ENCODE measurements around the gene LENG8. TPM values are rescaled to one million over a fixed set of nuclear protein-coding genes. Genes with fewer than 3 reads are reported as not detected.

Gene LENG8
- total and polyA plus RNA-seq, 4 donors: 6.9 to 46.7 (median 18.7) TPM

DNA sequence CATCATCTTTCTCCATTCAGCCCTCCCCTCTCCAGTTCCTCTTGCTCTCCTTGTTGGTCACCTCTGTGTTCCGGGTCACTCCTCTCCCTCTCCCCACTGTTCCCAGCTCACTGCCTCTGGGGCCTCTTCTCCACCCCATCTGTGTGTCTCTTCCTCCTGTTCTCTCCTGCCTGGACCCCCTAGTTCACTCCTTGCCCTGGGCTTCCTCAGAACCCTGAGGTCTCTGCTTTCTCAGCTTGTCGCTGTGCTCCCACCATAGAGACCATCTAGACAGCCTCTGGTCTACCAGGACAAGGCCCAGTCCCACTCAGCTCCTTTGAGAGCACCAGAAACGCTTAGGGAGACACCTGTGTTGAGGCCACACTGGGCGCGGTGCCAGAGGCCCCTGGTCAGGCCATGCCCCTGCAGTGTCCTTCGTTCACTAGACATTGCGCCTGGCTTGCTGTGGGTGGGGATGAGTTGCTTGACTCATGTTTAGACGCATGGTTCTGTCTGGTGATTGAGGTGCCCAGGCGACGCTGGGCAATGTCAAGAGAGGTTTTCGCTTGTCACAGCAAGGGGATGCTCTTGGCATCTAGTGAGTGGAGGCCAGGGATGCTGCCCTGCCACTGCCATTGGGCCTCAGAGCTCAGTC lies 9.8 kb downstream of the LENG8 start:
- DNase-seq (ENCODE audit: low spot score): no peak
- Histone ChIP-seq H3K9ac (ENCODE audit: low read depth in 1 of 2, low read length in 2 of 2) (no peak overlapping the region), H3K36me3 (ENCODE audit: control insufficient read depth in 4 of 4, insufficient read depth in 3 of 4, low read depth in 1 of 4, low read length in 3 of 4) (peaks cover 46 to 77% (median 60%) of the 10 kb centered on the region in 4 donors), H3K9me3 (ENCODE audit: control insufficient read depth in 4 of 4, low read length in 3 of 4) (no peaks in the 10 kb centered on the region), H3K27ac (ENCODE audit: low read depth in 1 of 2, low read length in 2 of 2) (no peak overlapping the region), H3K27me3 (ENCODE audit: control insufficient read depth in 4 of 4, insufficient read depth in 4 of 4, low read length in 3 of 4) (no peaks in the 10 kb centered on the region), H3K4me3 (ENCODE audit: low read depth in 1 of 3, low read length in 3 of 3) (no peak overlapping the region), H3K4me1 (ENCODE audit: control insufficient read depth in 4 of 4, insufficient read depth in 4 of 4, low read length in 3 of 4) (peaks cover 3 to 15% (median 10%) of the 10 kb centered on the region in 4 donors)
- WGBS: 94% methylated on average over 11 of the region's 11 CpGs
- TF ChIP-seq, protein P1, sequence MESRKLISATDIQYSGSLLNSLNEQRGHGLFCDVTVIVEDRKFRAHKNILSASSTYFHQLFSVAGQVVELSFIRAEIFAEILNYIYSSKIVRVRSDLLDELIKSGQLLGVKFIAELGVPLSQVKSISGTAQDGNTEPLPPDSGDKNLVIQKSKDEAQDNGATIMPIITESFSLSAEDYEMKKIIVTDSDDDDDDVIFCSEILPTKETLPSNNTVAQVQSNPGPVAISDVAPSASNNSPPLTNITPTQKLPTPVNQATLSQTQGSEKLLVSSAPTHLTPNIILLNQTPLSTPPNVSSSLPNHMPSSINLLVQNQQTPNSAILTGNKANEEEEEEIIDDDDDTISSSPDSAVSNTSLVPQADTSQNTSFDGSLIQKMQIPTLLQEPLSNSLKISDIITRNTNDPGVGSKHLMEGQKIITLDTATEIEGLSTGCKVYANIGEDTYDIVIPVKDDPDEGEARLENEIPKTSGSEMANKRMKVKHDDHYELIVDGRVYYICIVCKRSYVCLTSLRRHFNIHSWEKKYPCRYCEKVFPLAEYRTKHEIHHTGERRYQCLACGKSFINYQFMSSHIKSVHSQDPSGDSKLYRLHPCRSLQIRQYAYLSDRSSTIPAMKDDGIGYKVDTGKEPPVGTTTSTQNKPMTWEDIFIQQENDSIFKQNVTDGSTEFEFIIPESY (IDR thresholded peaks at IDR 0.05): no peak
- TF ChIP-seq NR2F2 (IDR thresholded peaks at IDR 0.05) (no peak), CTCF (IDR thresholded peaks at IDR 0.05; ENCODE audit: low read depth, low read length, missing input control) (no peak), GABPA (IDR thresholded peaks at IDR 0.05 in 1 of 2, conservative IDR thresholded peaks at IDR 0.05 in 1 of 2) (no peak), HNF4A (conservative IDR thresholded peaks at IDR 0.05) (no peak), TAF1 (conservative IDR thresholded peaks at IDR 0.05) (no peak), EGR1 (IDR thresholded peaks at IDR 0.05; ENCODE audit: low read depth in 2 of 2) (no peak)

DNA sequence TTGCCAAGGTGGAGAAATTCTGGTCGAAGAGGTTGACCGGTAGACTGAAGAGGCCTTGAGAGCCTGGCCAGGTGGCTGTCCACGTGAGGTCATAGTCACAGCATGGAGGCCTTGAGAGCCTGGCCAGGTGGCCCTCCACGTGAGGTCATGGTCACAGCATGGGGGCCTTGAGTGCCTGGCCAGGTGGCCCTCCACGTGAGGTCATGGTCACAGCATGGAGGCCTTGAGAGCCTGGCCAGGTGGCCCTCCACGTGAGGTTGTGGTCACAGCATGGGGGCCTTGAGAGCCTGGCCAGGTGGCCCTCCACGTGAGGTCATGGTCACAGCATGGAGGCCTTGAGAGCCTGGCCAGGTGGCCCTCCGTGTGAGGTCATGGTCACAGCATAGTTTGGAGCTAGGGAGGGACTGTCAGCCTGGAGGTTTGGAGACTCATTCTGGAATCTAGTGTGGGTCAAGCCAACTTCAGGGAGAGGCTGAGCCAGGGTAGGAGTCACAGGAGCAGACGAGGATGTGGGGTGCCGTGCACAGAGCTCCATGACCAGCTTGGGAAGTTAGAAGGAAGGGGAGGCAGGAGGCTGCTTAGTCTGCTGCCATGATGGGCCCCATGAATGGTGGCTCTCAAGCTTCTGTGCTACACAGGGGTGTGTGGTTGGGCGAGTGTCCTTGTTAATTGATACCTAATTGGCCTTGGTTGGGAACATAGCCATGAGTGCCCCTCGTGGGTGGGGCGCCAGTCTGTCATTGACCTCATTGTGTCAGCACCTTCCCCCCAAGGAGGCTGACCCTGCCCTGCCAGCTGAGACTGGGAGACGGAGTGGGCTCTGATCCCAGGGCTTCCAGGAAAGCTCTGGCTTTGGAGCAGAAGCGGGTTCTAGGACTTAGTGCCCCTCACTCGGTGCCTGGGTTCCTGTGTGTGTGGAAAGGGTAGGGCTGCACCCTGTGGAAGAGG lies 10.6 kb downstream of the LENG8 start:
- Histone ChIP-seq H3K4me1 (ENCODE audit: control insufficient read depth in 4 of 4, insufficient read depth in 4 of 4, low read length in 3 of 4) (peaks cover 5 to 22% (median 15%) of the 10 kb centered on the region in 4 donors), H3K4me3 (ENCODE audit: low read depth in 1 of 3, low read length in 3 of 3) (no peak overlapping the region), H3K27ac (ENCODE audit: low read depth in 1 of 2, low read length in 2 of 2) (no peak overlapping the region), H3K9me3 (ENCODE audit: control insufficient read depth in 4 of 4, low read length in 3 of 4) (no peaks in the 10 kb centered on the region), H3K36me3 (ENCODE audit: control insufficient read depth in 4 of 4, insufficient read depth in 3 of 4, low read depth in 1 of 4, low read length in 3 of 4) (peaks cover 38 to 69% (median 54%) of the 10 kb centered on the region in 4 donors), H3K9ac (ENCODE audit: low read depth in 1 of 2, low read length in 2 of 2) (no peak overlapping the region), H3K27me3 (ENCODE audit: control insufficient read depth in 4 of 4, insufficient read depth in 4 of 4, low read length in 3 of 4) (no peaks in the 10 kb centered on the region)
- WGBS: 86% methylated on average over 16 of the region's 16 CpGs
- no peak for DNase-seq (ENCODE audit: low spot score)
- TF ChIP-seq SP1 (IDR thresholded peaks at IDR 0.05) (no peak), FOXA1 (IDR thresholded peaks at IDR 0.05) (no peak), YY1 (IDR thresholded peaks at IDR 0.05) (no peak), HNF4G (IDR thresholded peaks at IDR 0.05) (no peak), JUND (IDR thresholded peaks at IDR 0.05) (no peak), RXRA (IDR thresholded peaks at IDR 0.05) (no peak), CTCF (IDR thresholded peaks at IDR 0.05; ENCODE audit: low read depth, low read length, missing input control) (no peak), EGR1 (IDR thresholded peaks at IDR 0.05; ENCODE audit: low read depth in 2 of 2) (no peak), TAF1 (conservative IDR thresholded peaks at IDR 0.05) (no peak)
- TF ChIP-seq, protein P2, sequence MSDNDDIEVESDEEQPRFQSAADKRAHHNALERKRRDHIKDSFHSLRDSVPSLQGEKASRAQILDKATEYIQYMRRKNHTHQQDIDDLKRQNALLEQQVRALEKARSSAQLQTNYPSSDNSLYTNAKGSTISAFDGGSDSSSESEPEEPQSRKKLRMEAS (IDR thresholded peaks at IDR 0.05): no peak
- TF ChIP-seq, protein P3, sequence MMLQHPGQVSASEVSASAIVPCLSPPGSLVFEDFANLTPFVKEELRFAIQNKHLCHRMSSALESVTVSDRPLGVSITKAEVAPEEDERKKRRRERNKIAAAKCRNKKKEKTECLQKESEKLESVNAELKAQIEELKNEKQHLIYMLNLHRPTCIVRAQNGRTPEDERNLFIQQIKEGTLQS (IDR thresholded peaks at IDR 0.05): no peak
